Measurements from ENCODE around the gene KCNQ1.

DNA sequence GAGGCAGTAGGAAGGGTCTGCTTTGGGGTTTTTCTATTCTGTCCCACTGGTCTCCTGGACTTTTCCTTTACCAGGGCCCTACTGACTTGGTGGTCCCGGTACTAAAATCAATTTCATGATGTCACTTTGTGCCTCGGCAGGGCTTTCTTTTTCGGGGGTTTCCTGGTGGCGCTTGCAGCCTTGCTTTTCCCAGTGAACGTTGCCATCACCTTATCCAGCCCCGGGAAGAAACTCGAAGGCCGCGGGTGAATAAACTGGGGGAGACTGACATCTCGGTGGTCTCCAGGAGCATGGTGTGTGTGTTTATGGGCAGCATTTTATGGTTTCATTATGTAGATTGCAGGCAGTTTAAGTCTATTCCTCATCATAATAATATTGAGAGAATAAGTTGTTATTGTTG lies 84.4 kb downstream of the KCNQ1 start:
- TF ChIP-seq EZH2 (IDR thresholded peaks at IDR 0.05; ENCODE audit: insufficient read depth, poor library complexity, severe bottlenecking) (no peak), EZH2phosphoT487 (IDR thresholded peaks at IDR 0.05; ENCODE audit: insufficient read depth, low read depth) (no peak)
